ENCODE data around the gene FAM171A2. TPM values are rescaled to one million over a fixed set of nuclear protein-coding genes. Genes with fewer than 3 reads are reported as not detected.

The FAM171A2 gene
- polyA plus RNA-seq, 3 donors, result not detected

DNA sequence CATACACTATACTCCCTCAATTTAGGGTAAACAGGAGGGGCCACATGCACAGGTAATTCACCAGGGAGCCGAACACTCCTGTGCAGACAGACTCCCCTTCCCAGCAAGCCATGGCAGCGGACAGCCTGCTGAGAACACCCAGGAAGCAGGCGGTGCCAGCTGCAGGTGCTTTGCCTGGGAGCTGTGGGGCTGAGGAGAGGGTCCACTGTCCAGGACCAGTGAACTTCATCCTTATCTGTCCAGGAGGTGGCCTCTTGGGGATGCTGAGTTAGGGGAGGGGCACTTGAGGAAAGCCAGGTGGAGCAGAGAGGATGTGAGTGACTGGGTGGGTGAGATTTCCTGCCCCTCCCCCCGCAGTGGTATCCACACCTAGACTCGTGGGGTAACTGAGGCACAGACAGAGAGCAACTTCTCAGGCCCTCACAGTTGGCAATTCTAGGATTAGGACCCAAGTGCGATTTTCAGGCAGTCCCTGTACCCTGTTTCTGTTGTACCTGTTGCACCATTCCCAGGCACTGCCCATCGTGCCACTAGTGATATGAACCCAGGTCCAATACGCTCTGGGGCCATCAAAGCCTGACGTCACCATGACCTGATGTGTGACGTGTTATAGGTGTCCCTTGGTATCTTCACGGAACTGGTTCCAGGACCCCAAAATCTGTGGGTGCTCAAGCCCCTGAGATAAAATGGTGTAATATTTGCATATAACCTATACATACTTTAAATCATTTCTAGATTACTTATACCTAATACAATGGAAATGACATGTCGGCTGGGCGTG is 17.4 kb downstream of the FAM171A2 start:
- H3K4me2 ChIP-seq (replicated peaks; ENCODE audit: extremely low read depth, low read length, poor library complexity, severe bottlenecking), result peak overlapping the region; percentile 88
- H3K4me1 ChIP-seq (ENCODE audit: control insufficient read depth in 1 of 2, insufficient read depth in 2 of 2, low read length in 2 of 2), result peaks cover 57 to 69% of the 10 kb centered on the region in 2 donors
- Mint-ChIP-seq H3K27me3 (ENCODE audit: low read depth in 3 of 3) (peaks cover 0 to 2% (median 0%) of the 10 kb centered on the region in 3 donors), H3K4me1 (peaks cover 60% of the 10 kb centered on the region), H3K27ac (peak overlapping the region; percentile 93 to 99 (median 98)), H3K9me3 (peaks cover 0 to 3% (median 0%) of the 10 kb centered on the region in 7 donors), H3K36me3 (peaks cover 34 to 37% of the 10 kb centered on the region in 2 donors), H3K4me3 (peak overlapping the region; percentile 96 to 99)
- H3K27ac ChIP-seq (ENCODE audit: low read depth in 1 of 2, low read length in 2 of 2), result peak overlapping the region; percentile 88 to 98
- no peaks in the 10 kb centered on the region for H3K27me3 ChIP-seq (ENCODE audit: control insufficient read depth in 2 of 2, insufficient read depth in 2 of 2, low read length in 2 of 2)
- H3K79me2 ChIP-seq (ENCODE audit: insufficient read depth, low read length), result peaks cover 67% of the 10 kb centered on the region
- peak overlapping the region; percentile 71 to 98 (median 92) for H3K4me3 ChIP-seq (replicated peaks in 1 of 3; ENCODE audit: low read depth in 2 of 3, low read length in 3 of 3)
- TF ChIP-seq, protein P1, sequence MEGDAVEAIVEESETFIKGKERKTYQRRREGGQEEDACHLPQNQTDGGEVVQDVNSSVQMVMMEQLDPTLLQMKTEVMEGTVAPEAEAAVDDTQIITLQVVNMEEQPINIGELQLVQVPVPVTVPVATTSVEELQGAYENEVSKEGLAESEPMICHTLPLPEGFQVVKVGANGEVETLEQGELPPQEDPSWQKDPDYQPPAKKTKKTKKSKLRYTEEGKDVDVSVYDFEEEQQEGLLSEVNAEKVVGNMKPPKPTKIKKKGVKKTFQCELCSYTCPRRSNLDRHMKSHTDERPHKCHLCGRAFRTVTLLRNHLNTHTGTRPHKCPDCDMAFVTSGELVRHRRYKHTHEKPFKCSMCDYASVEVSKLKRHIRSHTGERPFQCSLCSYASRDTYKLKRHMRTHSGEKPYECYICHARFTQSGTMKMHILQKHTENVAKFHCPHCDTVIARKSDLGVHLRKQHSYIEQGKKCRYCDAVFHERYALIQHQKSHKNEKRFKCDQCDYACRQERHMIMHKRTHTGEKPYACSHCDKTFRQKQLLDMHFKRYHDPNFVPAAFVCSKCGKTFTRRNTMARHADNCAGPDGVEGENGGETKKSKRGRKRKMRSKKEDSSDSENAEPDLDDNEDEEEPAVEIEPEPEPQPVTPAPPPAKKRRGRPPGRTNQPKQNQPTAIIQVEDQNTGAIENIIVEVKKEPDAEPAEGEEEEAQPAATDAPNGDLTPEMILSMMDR (IDR thresholded peaks at IDR 0.05), result peak; percentile 26
- peak overlapping the region; percentile 39 for H2AFZ ChIP-seq (ENCODE audit: insufficient read depth, low read depth, low read length, poor library complexity, severe bottlenecking)
- no peak for DNase-seq
- peak overlapping the region; percentile 87 for H3K9ac ChIP-seq (ENCODE audit: insufficient read depth, low read length, poor library complexity, severe bottlenecking)
- intact Hi-C loops (cut with micrococcal nuclease), result loop anchor here in 1 of 2 donors (5.0 kb wide), 2 partner anchors 69 to 144 kb away; no protein-coding TSS in a partner anchor
- H4K20me1 ChIP-seq (ENCODE audit: insufficient read depth, low read length), result peaks cover 62% of the 10 kb centered on the region
- H3K36me3 ChIP-seq (replicated peaks in 1 of 2; ENCODE audit: control insufficient read depth in 1 of 2, insufficient read depth in 2 of 2, low read length in 2 of 2), result peaks cover 25 to 27% of the 10 kb centered on the region in 2 donors
- H3K9me3 ChIP-seq (replicated peaks in 1 of 2; ENCODE audit: control insufficient read depth in 1 of 2, insufficient read depth in 1 of 2, low read length in 2 of 2), result no peaks in the 10 kb centered on the region
- WGBS (ENCODE audit: insufficient coverage), result 71% methylated on average over 6 of the region's 13 CpGs

DNA sequence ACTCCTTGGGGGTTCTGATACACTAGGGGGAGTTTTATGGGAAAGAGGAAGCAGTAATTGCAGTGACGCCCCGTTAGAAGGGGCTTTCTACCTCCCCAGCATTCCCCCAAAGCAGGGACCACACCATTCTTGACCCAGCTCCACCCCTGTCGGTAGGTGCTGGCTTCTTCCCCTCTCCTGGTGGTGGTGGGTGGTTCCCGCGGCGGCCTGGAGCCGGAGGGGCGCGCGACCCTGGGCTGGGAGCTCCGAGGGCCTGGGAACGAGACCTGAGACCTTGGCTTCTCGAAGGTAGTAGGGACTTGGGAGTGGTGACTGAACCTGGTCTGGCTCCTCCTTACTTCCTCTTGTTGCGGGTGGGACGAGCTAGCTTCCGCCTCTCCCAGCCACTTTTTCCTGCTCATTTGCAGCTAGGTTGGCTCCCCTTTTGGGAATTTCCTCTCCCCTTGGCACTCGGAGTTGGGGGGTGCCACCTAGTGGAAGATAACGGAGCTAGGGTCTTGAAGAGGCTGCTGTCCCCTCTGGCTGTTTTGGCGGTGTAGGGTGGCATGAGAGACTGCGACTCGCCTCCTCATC is 18.1 kb downstream of the FAM171A2 start:
- H3K4me1 ChIP-seq (ENCODE audit: control insufficient read depth in 1 of 2, insufficient read depth in 2 of 2, low read length in 2 of 2), result peaks cover 58 to 69% of the 10 kb centered on the region in 2 donors

More for the DNA sequence above, 18.1 kb downstream of the FAM171A2 start:
- peaks cover 18 to 19% of the 10 kb centered on the region in 2 donors for H3K36me3 ChIP-seq (replicated peaks in 1 of 2; ENCODE audit: control insufficient read depth in 1 of 2, insufficient read depth in 2 of 2, low read length in 2 of 2)
- Mint-ChIP-seq H3K27me3 (ENCODE audit: low read depth in 3 of 3) (peaks cover 0 to 2% (median 0%) of the 10 kb centered on the region in 3 donors), H3K4me3 (peak overlapping the region; percentile 96 to 99), H3K9me3 (peaks cover 0 to 7% (median 2%) of the 10 kb centered on the region in 7 donors), H3K4me1 (peaks cover 64% of the 10 kb centered on the region), H3K27ac (peak overlapping the region; percentile 93 to 99 (median 98)), H3K36me3 (peaks cover 27 to 30% of the 10 kb centered on the region in 2 donors)
- peak in 2 of 3 donors; percentile 81 to 93 for DNase-seq
- peak overlapping the region; percentile 88 to 98 for H3K27ac ChIP-seq (ENCODE audit: low read depth in 1 of 2, low read length in 2 of 2)
- peak overlapping the region; percentile 71 to 98 (median 92) for H3K4me3 ChIP-seq (replicated peaks in 1 of 3; ENCODE audit: low read depth in 2 of 3, low read length in 3 of 3)
- intact Hi-C loops (cut with micrococcal nuclease), result loop anchor here in 1 of 2 donors (2.0 to 5.0 kb wide), 4 partner anchors 21 to 143 kb away; partner anchors contain the start of genes SLC25A39 and UBTF
- peak overlapping the region; percentile 39 for H2AFZ ChIP-seq (ENCODE audit: insufficient read depth, low read depth, low read length, poor library complexity, severe bottlenecking)
- WGBS (ENCODE audit: insufficient coverage), result 0% methylated on average over 3 of the region's 21 CpGs
- peaks cover 55% of the 10 kb centered on the region for H4K20me1 ChIP-seq (ENCODE audit: insufficient read depth, low read length)
- peaks cover 0 to 1% of the 10 kb centered on the region in 2 donors for H3K9me3 ChIP-seq (replicated peaks in 1 of 2; ENCODE audit: control insufficient read depth in 1 of 2, insufficient read depth in 1 of 2, low read length in 2 of 2)
- peaks cover 65% of the 10 kb centered on the region for H3K79me2 ChIP-seq (ENCODE audit: insufficient read depth, low read length)
- peak overlapping the region; percentile 87 for H3K9ac ChIP-seq (ENCODE audit: insufficient read depth, low read length, poor library complexity, severe bottlenecking)
- no peaks in the 10 kb centered on the region for H3K27me3 ChIP-seq (ENCODE audit: control insufficient read depth in 2 of 2, insufficient read depth in 2 of 2, low read length in 2 of 2)
- peak overlapping the region; percentile 88 for H3K4me2 ChIP-seq (replicated peaks; ENCODE audit: extremely low read depth, low read length, poor library complexity, severe bottlenecking)
- TF ChIP-seq, protein P1 (IDR thresholded peaks at IDR 0.05), result peak; percentile 77

Data from CD14-positive monocyte (primary cell).